ENCODE data around the gene TRMU. TPM values are rescaled to one million over a fixed set of nuclear protein-coding genes. Genes with fewer than 3 reads are reported as not detected.
A peak's percentile ranks its signal among the peaks of the same experiment; 100 is the strongest.

The TRMU gene
- total RNA-seq, 2 donors from 2014 or later: 30.9 to 44.5 TPM

GRCh38 chr22:46352276-46352675, 16.8 kb downstream of the TRMU start:
- DNase-seq (no peak), ATAC-seq (no peak)
- intact Hi-C loops (cut with DNase I, micrococcal nuclease): no loop called here

DNA sequence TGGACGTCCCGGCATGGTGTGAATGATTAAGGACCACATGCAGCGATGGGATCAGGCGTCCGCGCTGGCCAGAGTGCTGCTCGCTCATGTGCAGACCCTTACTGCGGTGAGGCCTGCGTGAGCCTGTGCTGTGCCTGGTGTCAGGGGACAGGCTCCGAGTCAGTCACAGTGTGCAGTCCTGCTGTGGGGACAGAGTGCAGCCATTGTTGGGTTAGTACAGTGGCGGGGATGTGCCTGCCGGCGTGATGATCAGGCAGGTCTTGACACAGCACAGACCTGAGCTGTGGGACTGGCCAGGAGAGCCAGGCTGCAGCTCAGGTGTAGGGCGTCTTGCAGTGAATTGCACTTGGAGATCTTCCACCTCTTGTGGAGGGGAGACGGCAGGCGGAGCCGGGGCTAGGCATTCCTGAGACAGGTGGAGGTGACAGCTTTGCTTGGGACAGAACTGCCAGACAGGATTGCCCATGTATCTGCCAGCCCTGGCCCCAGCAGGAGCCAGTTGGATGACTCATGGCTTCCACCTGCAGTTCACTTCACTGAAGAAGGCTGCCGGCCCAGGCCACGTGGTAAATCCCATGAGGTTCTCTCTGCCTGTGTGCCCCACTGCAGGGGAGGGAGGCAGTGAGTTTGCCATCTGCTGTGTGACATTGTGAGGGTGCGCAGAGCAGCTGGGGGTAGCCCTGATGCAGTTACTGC, 17.3 kb downstream of the TRMU start:
- no peak for ATAC-seq
- DNase-seq: no peak
- intact Hi-C loops (cut with DNase I, micrococcal nuclease): no loop called here

DNA sequence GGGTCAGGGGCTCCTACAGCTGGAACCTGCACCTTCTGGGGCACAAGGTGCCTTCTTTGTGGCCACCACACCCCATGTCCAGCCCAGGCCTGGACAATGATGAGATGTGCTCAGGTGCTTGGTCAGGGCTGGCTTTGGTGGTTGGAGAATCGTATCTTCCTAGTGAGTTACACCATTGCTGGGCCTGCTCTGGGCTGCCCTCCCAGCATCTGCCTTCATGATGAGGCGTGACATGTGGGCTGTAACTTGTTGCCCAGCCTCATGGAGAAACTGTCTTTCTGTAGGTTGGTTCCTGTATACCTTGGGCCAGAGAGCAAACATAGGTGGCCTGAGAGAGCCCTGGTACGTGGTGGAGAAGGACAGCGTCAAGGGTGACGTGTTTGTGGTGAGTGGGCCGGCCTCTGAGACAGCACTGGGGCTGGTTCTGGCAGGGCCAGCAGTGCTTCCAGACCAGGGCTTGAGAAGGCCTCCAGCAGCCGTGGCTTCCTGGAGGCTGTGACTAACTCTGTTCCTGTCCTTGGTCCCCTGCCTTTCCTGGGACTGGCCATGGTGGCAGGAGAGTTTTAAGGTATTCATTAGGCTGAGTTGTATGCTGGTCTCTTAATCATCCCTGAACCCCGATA, 18.1 kb downstream of the TRMU start:
- intact Hi-C loops (cut with DNase I, micrococcal nuclease): no loop called here
- DNase-seq: no peak
- ATAC-seq: no peak

DNA sequence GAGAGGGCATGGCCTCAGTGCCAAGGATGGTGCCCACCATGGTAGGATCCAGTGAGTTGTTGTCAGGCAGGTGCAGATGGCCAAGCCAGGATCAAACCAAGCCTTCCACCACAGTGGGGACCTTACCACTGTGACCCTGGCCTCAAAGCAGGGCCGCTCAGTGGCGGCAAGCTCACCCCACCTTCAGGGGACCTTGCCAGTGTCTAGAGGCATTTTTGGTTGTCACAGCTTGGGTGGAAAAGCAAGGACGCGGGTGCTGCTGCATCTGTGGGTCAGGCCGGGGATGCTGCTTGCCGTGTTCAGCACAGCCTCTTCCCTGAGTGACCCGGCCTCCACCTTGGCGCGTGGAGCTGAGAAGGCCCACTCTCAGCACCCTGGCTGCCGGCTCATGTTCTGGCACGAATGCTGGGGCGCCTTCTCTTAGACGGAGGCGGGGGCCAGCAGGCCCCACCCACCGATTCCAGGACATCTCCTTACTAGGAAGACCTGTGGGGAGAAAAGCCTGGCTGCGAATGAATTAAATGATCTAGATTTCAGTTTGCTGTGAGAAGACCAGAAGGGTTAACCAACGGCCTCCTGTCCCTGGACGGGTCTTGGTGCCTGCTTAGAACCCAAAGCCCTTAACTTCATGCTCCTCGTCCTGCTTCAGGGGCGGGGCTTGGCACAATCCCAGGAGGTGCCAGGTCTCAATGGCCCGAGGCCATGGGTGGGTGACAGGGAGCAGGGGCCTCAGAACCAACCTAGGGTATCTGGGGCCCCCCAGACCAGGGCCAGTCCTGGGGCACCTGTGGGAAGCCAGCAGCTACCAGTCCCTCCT, 18.9 kb downstream of the TRMU start:
- DNase-seq: no peak
- intact Hi-C loops (cut with DNase I, micrococcal nuclease): no loop called here

DNA sequence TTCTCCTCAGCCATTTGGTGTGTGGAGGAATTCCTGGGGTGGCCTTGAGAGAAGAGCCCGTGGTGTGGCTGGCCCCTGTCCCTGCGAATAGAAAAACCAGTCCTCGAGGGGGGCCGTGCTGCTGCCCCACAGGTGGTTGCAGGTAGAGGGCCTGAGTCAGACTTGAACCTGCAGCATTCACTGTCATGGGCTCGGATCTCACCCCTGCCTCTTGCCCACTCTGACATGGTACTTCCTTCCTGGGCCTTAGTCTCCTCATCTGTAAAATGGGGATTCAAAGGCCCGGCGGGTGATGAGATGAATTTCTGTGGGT, 19.4 kb downstream of the TRMU start:
- ATAC-seq (no peak), DNase-seq (no peak)
- intact Hi-C loops (cut with DNase I, micrococcal nuclease): no loop called here

More for the DNA sequence above, 18.9 kb downstream of the TRMU start:
- ATAC-seq: no peak

DNA sequence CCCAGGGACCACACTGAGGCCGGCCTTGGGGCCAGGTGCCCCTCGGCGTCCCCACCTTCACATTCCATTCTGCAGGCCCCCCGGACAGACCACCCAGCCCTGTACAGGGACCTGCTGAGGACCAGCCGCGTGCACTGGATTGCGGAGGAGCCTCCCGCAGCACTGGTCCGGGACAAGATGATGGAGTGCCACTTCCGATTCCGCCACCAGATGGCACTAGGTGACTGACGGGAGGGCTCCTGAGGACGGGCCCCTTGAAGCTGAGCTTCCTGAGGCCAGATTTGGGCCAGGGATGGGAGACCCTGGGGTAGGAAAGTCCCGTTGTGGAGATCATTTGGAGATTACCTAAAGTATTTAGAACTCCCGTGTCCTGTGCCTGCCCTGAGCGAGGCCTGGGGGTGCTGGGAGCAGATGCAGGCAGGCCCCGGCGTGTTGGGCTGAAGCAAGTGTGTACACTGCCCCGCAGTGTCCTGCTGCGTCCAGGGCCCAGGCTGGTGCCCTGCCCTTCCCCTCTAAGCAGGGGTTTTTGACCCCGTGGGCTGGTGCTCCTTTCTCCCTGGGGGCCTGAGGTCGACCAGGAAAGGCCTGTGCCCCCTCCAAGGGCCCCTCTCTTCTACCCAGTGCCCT, 20.0 kb downstream of the TRMU start:
- ATAC-seq: peak; percentile 67
- DNase-seq: peak in 1 of 2 donors; percentile 82
- intact Hi-C loops (cut with DNase I, micrococcal nuclease): no loop called here

GRCh38 chr22:46355996-46356471, 20.5 kb downstream of the TRMU start:
- no peak for ATAC-seq
- intact Hi-C loops (cut with DNase I, micrococcal nuclease): no loop called here
- DNase-seq: no peak

DNA sequence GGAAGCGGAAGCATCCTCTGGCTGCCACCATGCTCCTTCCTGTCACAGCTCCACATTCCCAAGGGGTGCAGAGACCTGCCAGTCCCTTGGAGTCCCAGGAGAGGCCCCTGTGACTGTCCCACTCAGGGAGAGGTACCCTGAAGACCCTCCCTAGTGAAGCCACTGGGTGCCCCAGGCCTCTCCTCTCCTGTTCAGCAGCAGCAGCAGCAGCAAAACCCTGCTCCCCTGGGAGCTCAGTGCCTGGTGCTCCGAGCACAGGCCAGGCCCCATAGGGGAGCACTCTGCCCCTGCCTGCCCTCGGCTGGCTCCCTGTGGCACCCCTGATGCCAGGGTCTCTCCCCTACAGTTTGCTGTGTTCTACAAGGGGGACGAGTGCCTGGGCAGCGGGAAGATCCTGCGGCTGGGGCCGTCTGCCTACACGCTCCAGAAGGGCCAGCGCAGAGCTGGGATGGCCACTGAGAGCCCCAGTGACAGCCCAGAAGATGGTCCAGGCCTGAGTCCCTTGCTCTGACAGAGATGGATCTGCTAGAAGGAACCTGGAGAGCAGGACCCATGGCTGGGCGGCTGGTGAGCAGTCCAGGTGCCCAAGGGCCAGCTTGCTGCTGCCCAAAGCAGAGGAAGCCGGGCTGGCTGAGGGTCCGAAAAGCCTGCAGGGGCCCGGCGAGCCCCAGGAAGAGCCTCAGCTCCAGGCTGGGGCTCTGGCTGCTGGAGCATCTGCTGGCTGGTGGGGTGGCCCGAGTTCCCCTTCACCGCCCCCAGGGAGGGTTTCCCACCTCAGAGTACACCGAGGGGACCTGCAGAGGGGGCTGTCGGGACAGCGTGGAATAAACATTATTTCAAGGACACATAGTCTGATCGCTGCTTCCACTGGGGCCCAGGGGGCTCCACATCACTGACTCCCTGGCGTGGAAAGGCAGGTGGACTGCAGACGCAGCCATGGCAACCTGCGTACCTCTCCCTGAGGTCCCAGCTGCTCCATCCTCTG, 21.3 kb downstream of the TRMU start:
- intact Hi-C loops (cut with DNase I, micrococcal nuclease): no loop called here
- ATAC-seq (no peak), DNase-seq (no peak)

- intact Hi-C loops (cut with DNase I, micrococcal nuclease): no loop called here
Measured at GRCh38 chr22:46357711-46358520, 22.4 kb downstream of the TRMU start.

DNA sequence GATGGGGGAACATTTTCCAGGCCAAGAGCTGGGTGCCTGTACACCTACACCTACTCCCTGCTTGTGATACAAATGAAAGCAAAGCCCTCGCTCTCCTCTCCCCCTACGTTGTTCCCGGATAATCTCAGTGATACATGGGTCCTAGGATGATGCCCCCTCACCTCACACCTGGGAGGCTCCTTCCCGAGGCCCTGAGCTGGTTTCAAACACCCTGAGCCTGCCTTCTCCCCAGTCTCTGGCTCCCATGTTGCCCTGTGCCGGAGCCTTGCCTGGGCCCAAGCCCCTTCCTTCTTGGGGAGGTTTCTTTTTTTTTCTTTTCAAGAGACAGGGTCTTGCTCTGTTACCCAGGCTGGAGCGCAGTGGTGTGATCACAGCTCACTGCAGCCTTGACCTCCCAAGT, 23.3 kb downstream of the TRMU start:
- DNase-seq (no peak), ATAC-seq (no peak)
- intact Hi-C loops (cut with DNase I, micrococcal nuclease): no loop called here

More at GRCh38 chr22:46357711-46358520, 22.4 kb downstream of the TRMU start:
- ATAC-seq: peak; percentile 1
- no peak for DNase-seq

GRCh38 chr22:46359362-46359761, 23.8 kb downstream of the TRMU start:
- intact Hi-C loops (cut with DNase I, micrococcal nuclease): no loop called here
- DNase-seq: no peak
- ATAC-seq: no peak

- ATAC-seq (no peak), DNase-seq (no peak)
- intact Hi-C loops (cut with DNase I, micrococcal nuclease): loop anchor here in 1 of 2 donors (10.0 kb wide), 1 partner anchor 185 kb away; no protein-coding TSS in a partner anchor
Measured at GRCh38 chr22:46360097-46360496, 24.6 kb downstream of the TRMU start.

DNA sequence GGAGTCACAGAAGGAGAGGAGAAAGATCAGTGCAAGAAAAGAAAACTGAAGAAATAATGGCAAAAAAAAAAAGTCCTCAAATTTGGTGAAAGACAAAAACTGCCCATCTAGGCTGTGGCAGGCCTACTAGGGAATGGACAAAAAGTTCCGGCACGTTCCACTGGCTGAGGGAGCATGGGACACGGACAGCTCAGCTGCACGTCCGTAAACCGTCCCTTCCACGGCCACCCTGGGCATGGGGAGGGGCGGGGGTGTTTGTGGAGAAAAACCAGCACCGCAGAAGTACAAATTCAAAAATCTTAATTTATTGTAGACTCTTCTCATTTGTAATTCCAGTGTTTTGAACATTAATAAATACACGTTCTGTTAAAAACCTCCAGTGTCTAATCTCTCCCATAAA, 25.4 kb downstream of the TRMU start:
- intact Hi-C loops (cut with DNase I, micrococcal nuclease): loop anchor here in 1 of 2 donors (10.0 kb wide), 1 partner anchor 184 kb away; no protein-coding TSS in a partner anchor
- ATAC-seq: no peak
- DNase-seq: no peak

DNA sequence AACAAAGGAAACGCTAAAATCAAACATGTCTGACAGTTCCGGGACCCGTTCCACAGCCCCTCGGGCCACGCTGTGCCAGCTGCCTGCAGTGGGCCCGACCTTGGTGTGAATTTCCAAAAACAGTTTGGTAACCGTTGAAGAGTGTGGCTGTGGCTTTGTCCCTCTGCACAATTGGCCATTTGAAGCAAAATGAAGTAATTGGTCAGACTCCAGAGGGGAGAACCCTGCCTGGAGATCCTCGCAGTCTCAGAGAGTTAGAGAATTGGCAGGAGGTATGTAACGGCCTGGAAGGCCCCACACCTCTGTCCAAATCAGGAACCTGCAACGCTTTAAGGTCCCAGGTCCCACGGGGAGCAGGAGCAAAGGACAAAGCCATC, 26.3 kb downstream of the TRMU start:
- intact Hi-C loops (cut with DNase I, micrococcal nuclease): loop anchor here in 1 of 2 donors (10.0 kb wide), 1 partner anchor 183 kb away; no protein-coding TSS in a partner anchor
- ATAC-seq (no peak), DNase-seq (no peak)

- DNase-seq (no peak), ATAC-seq (no peak)
- intact Hi-C loops (cut with DNase I, micrococcal nuclease): loop anchor here in 1 of 2 donors (10.0 kb wide), 1 partner anchor 182 kb away; no protein-coding TSS in a partner anchor
Measured at GRCh38 chr22:46362203-46362933, 26.9 kb downstream of the TRMU start.

DNA sequence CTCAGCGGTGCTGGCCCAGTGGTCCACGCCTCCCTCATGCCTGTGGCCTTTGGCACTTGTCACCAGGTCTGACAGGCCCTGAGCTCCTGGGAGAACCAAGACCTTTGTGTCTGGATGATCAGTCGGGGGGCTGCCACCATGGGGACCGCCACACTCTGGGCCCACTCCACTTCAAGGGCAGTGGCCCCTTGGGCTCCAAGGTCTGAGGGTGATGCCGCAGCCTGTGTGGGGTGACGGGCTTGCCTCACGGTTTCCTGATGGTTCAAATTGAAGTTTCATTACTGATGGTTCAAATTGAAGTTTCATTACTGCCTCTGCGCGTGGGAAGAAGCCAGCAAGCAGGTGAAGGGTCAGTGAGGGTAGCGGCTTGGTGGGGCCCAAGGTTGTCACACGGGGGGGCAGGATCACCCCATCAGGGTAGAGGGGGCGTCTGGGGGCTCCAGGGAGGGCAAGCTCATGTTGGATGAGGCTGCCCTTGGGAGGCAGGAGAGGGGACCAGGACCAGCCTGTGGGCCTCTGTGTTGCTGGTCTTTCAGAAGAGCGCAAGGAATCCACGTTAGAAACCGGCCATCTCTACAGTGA, 27.5 kb downstream of the TRMU start:
- no peak for ATAC-seq
- intact Hi-C loops (cut with DNase I, micrococcal nuclease): loop anchor here in 1 of 2 donors (10.0 kb wide), 1 partner anchor 182 kb away; no protein-coding TSS in a partner anchor
- DNase-seq: no peak

All from left colon (tissue), 2 donors.